Stimulated activated CD4-positive, alpha-beta T cell treated with anti-CD3 and anti-CD28 coated beads, Interleukin-2, amount 100 ng/mL, for 4 hours (primary cell): Measurements from ENCODE around the gene OLFM1.
"Not testable (repeated sequence)": the region's sequence is repeated elsewhere in the genome, so short reads cannot be mapped to it uniquely, and the experiment has no call there.

ENCODE experiments used
- DNase-seq: peaks from one replicate; pipeline ENCODE4 v3.0.0-alpha.2; 2020; ENCODE audit warnings: low read depth

Gene OLFM1

GRCh38 chr9:135155396-135155795 lies 67.9 kb downstream of the OLFM1 start:
- no peak for DNase-seq

DNA sequence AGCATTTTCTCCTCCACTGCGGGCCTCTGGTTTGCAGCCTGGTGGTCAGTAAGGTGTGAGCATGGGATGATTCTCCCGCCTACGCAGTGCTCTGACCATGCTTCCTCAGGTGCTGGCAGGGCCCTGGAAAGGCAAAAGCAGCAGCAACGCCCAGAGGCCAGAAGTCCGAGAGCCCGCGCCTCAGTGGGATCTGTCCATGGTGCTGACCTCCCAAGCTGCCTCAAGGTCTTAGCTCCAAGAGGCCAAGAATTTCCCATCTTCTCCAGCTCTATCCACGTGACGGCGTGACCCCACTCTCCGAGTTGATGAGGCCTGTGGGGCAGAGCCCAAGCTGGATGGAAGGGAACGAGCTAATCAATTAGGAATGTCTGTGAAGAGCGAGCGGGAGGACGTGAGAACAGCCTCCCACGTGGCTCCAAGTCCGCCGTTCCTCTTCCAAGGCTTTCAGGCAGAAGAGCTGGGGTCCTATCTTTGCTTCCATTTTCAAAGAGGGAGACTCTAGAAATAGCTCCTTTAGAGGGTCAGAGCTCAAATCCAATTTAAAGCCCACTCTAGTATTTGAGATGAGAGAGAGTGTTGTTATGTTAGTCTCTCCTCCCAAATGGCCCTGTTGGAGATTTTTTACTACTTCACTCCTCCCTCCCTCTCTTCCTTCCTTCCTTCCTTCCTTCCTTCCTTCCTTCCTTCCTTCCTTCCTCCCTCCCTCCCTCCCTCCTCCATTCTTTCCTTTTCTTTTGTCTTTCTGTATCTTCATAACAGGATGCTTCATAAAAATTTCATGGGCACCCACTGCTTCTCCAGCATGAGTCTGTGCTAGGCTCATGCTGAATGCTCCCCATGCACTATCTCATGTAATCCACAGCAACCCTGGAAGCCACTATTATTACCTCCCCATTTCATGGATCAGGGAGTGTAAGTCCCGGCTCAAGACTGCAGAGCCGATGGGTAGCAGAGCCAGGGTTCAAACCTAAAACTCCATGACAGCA lies 69.3 kb downstream of the OLFM1 start:
- no peak for DNase-seq

DNA sequence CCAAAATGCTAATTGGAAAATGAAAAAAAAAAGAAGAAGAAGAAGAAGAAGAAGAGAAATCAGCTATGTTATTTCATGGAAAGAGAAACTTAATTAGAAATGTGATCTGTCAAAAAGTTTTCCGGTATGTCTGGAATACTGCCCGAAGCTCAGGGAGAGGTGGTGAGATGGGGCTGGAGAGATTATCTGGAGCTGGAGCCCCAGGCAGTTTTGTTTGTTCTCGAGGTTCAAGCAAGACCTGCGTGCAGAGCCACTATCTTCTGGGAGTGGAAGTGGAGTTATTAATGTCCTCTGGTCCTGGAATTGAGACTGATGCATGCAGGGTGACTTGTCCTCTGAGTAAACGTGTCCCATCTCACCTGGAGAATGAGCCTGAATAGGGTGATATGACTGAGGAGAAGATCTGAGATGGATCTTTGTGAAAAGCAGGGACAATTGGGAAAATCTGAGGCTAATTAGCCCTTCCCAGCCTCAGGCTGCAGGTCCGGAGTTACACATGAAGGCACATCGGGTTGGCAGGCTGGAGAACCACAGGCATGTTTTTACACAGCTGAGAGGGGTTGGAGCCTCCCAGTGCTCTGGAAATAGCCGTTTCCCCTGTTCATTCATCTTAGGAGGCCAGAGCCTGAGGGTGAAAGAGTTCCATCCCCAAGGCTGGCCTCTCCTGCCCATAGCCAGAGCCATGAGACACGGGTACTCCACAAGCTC lies 70.5 kb downstream of the OLFM1 start:
- no peak for DNase-seq

DNA sequence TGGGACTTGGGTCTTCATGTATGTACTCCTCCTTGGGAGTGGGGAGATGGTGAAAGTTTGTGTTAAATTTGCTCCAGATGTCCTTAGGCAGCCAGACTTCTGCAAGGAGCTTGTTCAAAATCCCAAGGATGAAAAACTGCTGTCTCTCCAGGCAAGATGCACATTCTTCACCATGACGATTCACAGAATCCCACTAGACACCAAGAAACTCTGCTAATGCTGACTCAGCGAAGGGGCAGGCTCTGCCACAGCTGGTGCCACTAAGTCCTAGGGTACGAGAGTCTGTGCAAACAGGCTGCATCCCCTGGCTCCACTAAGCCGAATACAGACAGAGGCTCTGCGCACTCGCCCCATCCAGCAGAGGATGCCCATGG lies 71.1 kb downstream of the OLFM1 start:
- no peak for DNase-seq

DNA sequence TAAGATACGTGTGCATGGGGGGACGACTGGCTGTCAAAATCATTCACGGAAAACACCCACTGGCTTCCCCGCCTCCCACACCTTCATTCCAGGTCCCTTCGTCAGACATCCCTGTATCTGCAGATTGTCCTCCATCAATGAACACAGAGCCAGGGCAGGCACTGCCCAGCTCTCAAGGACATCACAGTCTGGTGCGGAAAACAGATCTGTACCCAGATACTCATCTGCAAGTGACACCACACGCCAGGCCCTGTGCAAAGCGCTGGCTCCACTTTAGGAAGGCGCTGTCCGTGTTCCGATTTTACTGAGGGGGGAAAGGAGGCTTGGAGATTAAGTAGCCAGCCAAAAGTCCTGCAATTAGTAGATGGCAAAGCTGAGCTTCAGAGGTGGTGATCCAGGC lies 72.3 kb downstream of the OLFM1 start:
- no peak for DNase-seq

GRCh38 chr9:135160862-135161261 lies 73.4 kb downstream of the OLFM1 start:
- no peak for DNase-seq

- DNase-seq = not testable (repeated sequence)
Observed at GRCh38 chr9:135162599-135162998, 75.1 kb downstream of the OLFM1 start.

- DNase-seq = no peak
Observed at GRCh38 chr9:135163023-135163780, 75.7 kb downstream of the OLFM1 start.

- no peak for DNase-seq
Observed at GRCh38 chr9:135164036-135164435, 76.6 kb downstream of the OLFM1 start.

DNA sequence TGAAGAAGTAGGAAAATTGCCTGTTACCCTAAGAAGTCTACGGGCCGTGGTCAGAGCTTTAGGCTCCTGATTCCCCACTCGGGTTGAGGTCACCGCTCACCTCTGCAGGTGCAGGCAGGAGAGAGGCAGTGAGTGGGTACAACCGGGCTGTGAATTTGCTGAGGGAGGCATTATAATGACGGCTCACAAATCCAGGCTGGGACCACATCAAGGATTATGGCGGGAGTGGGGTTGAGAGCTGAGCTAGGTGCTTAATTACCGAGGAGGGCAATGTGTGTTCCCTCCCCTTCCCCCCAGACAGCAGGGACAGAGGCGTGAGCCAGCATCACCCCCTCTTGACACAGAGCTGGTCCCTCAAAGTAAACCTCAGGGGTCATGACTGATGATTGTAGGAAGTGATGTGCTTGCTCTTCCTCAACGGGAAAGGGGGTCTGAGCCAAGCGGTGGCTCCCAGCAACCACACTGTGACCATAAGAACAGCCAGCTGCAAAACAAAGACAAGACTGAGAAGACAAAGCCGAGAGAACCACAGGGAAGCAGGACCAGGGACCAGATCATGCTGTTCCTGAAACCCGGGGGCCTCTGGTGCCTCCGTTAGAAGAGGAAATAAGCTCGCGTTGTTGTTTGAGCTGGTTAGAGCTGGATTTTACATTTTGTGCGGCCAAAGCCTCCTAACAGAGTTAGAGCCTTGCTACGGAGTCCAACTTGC lies 77.7 kb downstream of the OLFM1 start:
- DNase-seq = no peak

- no peak for DNase-seq
Observed at GRCh38 chr9:135165756-135166519, 78.5 kb downstream of the OLFM1 start.

GRCh38 chr9:135166565-135166964 lies 79.1 kb downstream of the OLFM1 start:
- DNase-seq = no peak

- no peak for DNase-seq
Observed at GRCh38 chr9:135167356-135167755, 79.9 kb downstream of the OLFM1 start.

- DNase-seq = no peak
Observed at GRCh38 chr9:135167849-135168655, 80.6 kb downstream of the OLFM1 start.

- no peak for DNase-seq
Observed at GRCh38 chr9:135169709-135170226, 82.3 kb downstream of the OLFM1 start.

- no peak for DNase-seq
Observed at GRCh38 chr9:135170535-135170934, 83.1 kb downstream of the OLFM1 start.
